Stomach (tissue), 9 donors: ENCODE results near the gene HP. TPM values are rescaled to one million over a fixed set of nuclear protein-coding genes. Genes with fewer than 3 reads are reported as not detected.

Experiments
- DNase-seq, 2 donors: peaks; one replicate each; pipeline versions ENCODE4 v3.0.0 to v3.0.0-alpha.2; 2013 to 2019
- H3K27ac ChIP-seq, 5 donors: fragments of 200-600 bp in 4 of 5; sonication (generic) in 4 of 5; one replicate each; pipeline ENCODE4 v1.5.1; 2013 to 2019; ENCODE audit warnings: mild to moderate bottlenecking in 1 of 5, moderate library complexity in 1 of 5
- H3K27me3 ChIP-seq, 3 donors: fragments of 200-600 bp; sonication (generic); one replicate each; pipeline ENCODE4 v1.5.1; 2017 to 2019; ENCODE audit warnings: mixed run types in 1 of 3
- H3K36me3 ChIP-seq, 4 donors: fragments of 200-600 bp; sonication (generic); 1 replicate in 3 of 4; 2 replicates in 1 of 4; pipeline ENCODE4 v1.5.1; 2016 to 2019
- H3K4me1 ChIP-seq, 4 donors: fragments of 200-600 bp; sonication (generic); one replicate each; pipeline ENCODE4 v1.5.1; 2016 to 2019
- H3K4me3 ChIP-seq, 4 donors: fragments of 200-600 bp; sonication (generic) in 3 of 4; one replicate each; pipeline ENCODE4 v1.5.1; 2016 to 2019; ENCODE audit warnings: mild to moderate bottlenecking in 1 of 4
- H3K9me3 ChIP-seq, 4 donors: fragments of 200-600 bp; sonication (generic); one replicate each; pipeline ENCODE4 v1.5.1; 2016 to 2019
- CTCF ChIP-seq, 7 experiments: fragments of 450-650 bp in 4 of 7; fragments of 200-600 bp in 3 of 7; sonication (generic) in 3 of 7; IDR thresholded peaks; one replicate each; pipeline ENCODE4 v1.5.1; 2016 to 2019; ENCODE audit warnings: antibody characterized with exemption in 7 of 7, control low read depth in 2 of 7, mild to moderate bottlenecking in 1 of 7
- EP300 ChIP-seq: sonication (generic); formaldehyde crosslinking; IDR thresholded peaks from one replicate; pipeline ENCODE4 v1.6.1; 2017; ENCODE audit warnings: antibody characterized with exemption
- POLR2A ChIP-seq, 4 donors: fragments of 450-650 bp; IDR thresholded peaks; one replicate each; pipeline ENCODE4 v1.6.1; 2016; ENCODE audit warnings: antibody characterized with exemption in 4 of 4, control low read depth in 2 of 4, mild to moderate bottlenecking in 1 of 4, moderate library complexity in 1 of 4
- POLR2AphosphoS5 ChIP-seq, 3 donors: sonication (generic); formaldehyde crosslinking; IDR thresholded peaks; one replicate each; pipeline ENCODE4 v1.6.1; 2016; ENCODE audit warnings: antibody characterized with exemption in 3 of 3
- WGBS, 5 donors: extraction: QIAGEN DNeasy Blood & Tissue Kit in 3 of 5; methylation state at CpG; one replicate each; pipeline versions ENCODE4 v1.1.5 to v1.1.7; 2013 to 2018; 5-methylcytosine and 5-hydroxymethylcytosine counted together
- intact Hi-C: fragments of 100-400 bp; cut with DNase I; formaldehyde crosslinking; loops from one replicate; pipeline ENCODE4 v1.15.1; 2023; ENCODE audit warnings: low total_unique reads
- polyA plus RNA-seq, 3 donors: library from polyadenylated mRNA; stranded (reverse); fragments of 200-250 nt; gene quantifications; one replicate each; pipeline ENCODE4 v1.2.3, GENCODE V29; 2013
- total RNA-seq, 5 donors: library from RNA; depleted of rRNA; stranded (reverse); fragments of >200 nt; gene quantifications; one replicate each; pipeline versions ENCODE4 v1.1.0 to v1.2.3, GENCODE V29; 2014 to 2016
- donor health status: healthy with polysubstance abuse.
- donor health status: Bipolar disorder and iron deficiency.
- donor health status: healthy.

Gene HP
- total and polyA plus RNA-seq, 8 donors, result 1.6 to 8.8 (median 3.3) TPM; not detected in 3

GRCh38 chr16:72061564-72061963 lies 7.3 kb downstream of the HP start:
- Histone ChIP-seq H3K27me3 (no peaks in the 10 kb centered on the region), H3K27ac (no peak overlapping the region), H3K4me1 (no peaks in the 10 kb centered on the region), H3K4me3 (no peak overlapping the region), H3K36me3 (peaks cover 0 to 18% (median 5%) of the 10 kb centered on the region in 4 donors), H3K9me3 (no peaks in the 10 kb centered on the region)
- intact Hi-C loops, result loop anchor here (5.0 kb wide), 1 partner anchor 36 kb away; no protein-coding TSS in a partner anchor
- no peak for DNase-seq
- 93 to 100% (median 98%) methylated on average over 1 of the region's 1 CpG for WGBS, 5 donors
- TF ChIP-seq POLR2A (IDR thresholded peaks at IDR 0.05) (no peak), CTCF (IDR thresholded peaks at IDR 0.05) (no peak), POLR2AphosphoS5 (IDR thresholded peaks at IDR 0.05) (no peak), EP300 (no peak)

GRCh38 chr16:72064361-72064894 lies 10.1 kb downstream of the HP start:
- Histone ChIP-seq H3K36me3 (peaks cover 0 to 18% (median 5%) of the 10 kb centered on the region in 4 donors), H3K4me3 (no peak overlapping the region), H3K27me3 (no peaks in the 10 kb centered on the region), H3K9me3 (no peaks in the 10 kb centered on the region), H3K27ac (no peak overlapping the region), H3K4me1 (peaks cover 0 to 11% (median 0%) of the 10 kb centered on the region in 4 donors)
- WGBS, 5 donors, result 88 to 91% (median 88%) methylated on average over 10 of the region's 10 CpGs
- intact Hi-C loops, result loop anchor here (5.0 kb wide), 1 partner anchor 33 kb away; no protein-coding TSS in a partner anchor
- no peak for TF ChIP-seq POLR2AphosphoS5 (IDR thresholded peaks at IDR 0.05)
- TF ChIP-seq EP300, result no peak
- TF ChIP-seq CTCF (IDR thresholded peaks at IDR 0.05), result no peak
- no peak for TF ChIP-seq POLR2A (IDR thresholded peaks at IDR 0.05)
- no peak for DNase-seq

GRCh38 chr16:72066747-72067146 lies 12.4 kb downstream of the HP start:
- H3K27ac ChIP-seq, result no peak overlapping the region
- TF ChIP-seq EP300 (no peak), CTCF (IDR thresholded peaks at IDR 0.05) (peak in 5 of 7 experiments; percentile 32 to 50 (median 36))
- peaks cover 0 to 15% (median 3%) of the 10 kb centered on the region in 4 donors for H3K36me3 ChIP-seq
- DNase-seq, result peak in 1 of 2 donors; percentile 75
- H3K4me3 ChIP-seq, result no peak overlapping the region
- H3K9me3 ChIP-seq, result no peaks in the 10 kb centered on the region
- 2 to 12% (median 5%) methylated on average over 1 of the region's 1 CpG for WGBS, 5 donors
- intact Hi-C loops, result no loop called here
- peaks cover 0 to 14% (median under 1%) of the 10 kb centered on the region in 4 donors for H3K4me1 ChIP-seq
- H3K27me3 ChIP-seq, result no peaks in the 10 kb centered on the region

GRCh38 chr16:72068930-72069329 lies 14.6 kb downstream of the HP start:
- Histone ChIP-seq H3K36me3 (peaks cover 0 to 8% (median 3%) of the 10 kb centered on the region in 4 donors), H3K4me3 (no peak overlapping the region), H3K9me3 (no peaks in the 10 kb centered on the region), H3K27me3 (no peaks in the 10 kb centered on the region), H3K27ac (no peak overlapping the region), H3K4me1 (peaks cover 7 to 36% (median 19%) of the 10 kb centered on the region in 4 donors)
- TF ChIP-seq POLR2A (IDR thresholded peaks at IDR 0.05) (no peak), POLR2AphosphoS5 (IDR thresholded peaks at IDR 0.05) (no peak), CTCF (IDR thresholded peaks at IDR 0.05) (no peak), EP300 (no peak)
- intact Hi-C loops, result no loop called here
- DNase-seq, result no peak
- WGBS, 5 donors, result 59 to 69% (median 64%) methylated on average over 4 of the region's 4 CpGs
